NOMO-1 (cell line): Measurements from ENCODE around the gene HRH2.
A peak's percentile ranks its signal among the peaks of the same experiment; 100 is the strongest.
"Not testable (repeated sequence)": the region's sequence is repeated elsewhere in the genome, so short reads cannot be mapped to it uniquely, and the experiment has no call there.

Experiments
- DNase-seq, 2 experiments: peaks; one replicate each; lab custom pipeline; 2025; ENCODE audit not compliant: unreplicated experiment in 2 of 2; lab: John Stamatoyannopoulos, UW

Gene HRH2

DNA sequence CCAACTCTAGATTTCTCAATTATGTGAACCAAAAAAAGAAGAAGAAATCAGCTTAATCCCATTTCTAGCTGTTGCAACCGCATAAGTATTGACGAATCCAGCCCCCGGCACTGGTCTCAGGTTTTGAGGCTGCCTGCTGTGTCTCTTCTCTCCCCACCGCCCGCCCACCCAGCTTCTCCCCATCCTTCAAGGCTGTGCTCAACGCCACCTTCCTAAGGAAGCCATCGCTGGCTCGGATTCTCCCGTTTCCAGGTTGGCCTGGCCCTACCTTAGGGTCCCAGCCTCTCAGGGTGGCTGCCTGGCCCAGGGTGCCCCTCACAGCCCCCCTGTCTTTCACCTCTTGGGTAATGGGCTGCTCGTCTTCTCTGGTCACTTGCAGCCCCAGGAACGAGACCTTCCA is 77.8 kb downstream of the HRH2 start:
- DNase-seq = no peak

DNA sequence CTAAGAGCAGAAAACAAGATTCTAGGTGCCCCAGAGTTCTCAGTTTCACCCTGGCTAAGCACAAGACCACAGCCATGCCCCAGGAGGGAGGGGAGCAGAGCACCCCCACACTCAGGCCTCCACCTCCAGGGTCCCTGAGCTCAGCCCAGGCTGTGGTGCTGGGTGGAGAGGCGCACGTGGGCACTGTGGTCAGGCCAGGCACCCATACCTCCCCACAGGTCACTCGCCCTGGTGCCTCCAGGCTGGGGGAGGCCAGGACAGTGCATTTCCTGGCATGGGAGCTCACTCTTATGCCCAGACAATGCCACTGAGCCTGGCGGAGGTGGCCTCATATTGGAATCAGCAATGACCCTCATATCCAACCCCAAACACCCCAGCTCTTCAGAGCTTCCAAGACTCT is 78.8 kb downstream of the HRH2 start:
- DNase-seq = no peak

DNA sequence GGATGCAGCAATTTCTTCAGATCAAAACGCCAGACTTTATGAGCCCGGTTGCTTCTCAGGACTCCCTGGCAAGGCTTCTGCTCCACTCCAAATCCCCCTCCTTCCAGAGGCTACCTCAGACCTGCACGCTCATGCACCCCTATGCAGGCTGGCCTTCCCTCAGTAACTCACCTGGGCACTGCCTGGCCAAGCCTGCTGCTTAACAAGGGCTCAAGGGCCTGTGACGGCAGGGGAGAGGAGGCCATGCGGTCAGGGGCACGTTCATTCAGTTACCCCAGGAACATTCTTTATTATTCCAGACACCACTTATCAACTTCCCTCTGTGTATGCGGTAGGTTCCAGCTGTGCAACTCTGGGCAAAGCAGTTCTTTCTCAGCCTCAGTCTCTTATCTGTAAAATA is 79.6 kb downstream of the HRH2 start:
- DNase-seq = no peak

DNA sequence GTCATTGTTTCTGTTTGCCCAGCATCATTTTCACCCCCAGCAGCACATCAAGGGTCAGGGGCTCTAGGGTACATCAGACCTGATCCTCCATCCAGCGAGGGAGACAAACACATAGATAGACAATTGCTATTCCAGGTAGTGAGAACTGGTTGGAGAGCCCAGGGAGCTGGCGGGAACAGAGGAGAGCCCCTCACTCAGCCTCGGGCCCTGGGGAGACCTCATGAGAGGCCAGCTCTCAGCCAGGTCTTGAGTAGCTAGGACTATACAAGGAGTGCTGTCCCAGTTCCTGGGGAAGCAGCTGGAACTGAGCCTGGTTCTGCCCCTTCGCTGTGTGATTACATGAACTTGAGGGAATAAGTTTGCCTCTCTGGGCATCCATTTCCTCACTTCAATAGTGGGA is 80.3 kb downstream of the HRH2 start:
- no peak for DNase-seq

DNA sequence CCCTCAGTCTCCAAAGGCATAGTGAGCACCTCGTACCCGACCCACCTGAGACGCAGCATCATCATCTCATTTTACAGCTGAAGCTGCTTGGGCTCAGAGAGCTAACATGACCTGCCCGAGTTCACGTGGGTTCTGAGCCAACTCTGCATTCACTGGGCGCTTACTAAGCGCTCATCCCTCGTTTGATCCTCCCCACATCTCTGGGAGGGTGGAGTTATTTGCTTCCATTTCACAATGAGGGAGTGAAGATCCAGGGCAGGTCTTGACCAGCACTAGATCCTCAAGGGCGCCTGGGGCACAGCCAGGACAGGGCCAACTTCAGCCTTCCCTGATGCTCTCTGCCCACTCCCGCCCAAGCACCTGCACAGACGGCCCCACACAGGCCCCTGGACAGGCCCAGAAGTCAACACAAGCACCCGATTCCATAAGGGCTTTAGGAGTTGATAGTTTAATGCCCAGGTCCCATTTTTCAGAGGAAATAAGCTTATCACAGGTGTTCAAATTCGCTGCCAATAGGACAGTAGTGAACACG is 80.8 kb downstream of the HRH2 start:
- no peak for DNase-seq

DNA sequence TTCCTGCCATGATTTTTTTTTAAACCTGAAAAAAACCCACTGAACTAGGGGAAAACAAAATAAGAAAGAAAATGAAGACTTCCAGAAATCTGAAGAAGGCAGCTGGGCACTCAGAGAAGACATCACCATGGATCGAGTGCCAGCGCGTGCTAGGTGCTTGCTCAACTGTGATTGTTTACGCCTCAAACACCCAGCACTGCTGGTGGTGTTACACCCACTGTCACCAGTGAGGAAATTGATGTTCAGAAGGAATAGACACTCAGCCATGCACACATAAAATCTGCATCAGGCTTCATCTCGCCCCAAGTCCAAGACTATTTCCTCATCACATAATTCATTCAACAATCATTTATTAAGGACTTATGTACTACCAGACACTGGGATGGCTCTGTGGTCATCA is 82.1 kb downstream of the HRH2 start:
- DNase-seq = no peak

DNA sequence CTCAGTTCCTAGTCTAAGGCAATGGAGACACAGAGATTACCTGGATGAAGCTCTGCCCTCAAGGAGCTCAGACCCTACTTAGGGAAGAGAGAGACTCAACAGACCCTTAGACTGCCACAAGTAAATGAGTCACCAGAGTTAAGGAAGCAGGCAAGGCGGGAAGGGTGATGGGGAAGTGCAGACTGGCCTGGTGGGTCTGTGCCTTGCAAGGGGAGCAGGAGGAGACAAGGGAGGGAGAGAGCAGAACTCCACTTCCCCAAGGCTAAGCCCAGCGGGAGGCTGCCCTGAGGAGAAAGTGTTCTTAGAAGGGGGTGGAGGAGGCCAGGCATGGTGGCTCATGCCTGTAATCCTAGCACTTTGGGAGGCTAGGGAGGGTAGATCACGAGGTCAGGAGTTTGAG is 83.7 kb downstream of the HRH2 start:
- DNase-seq = peak in 1 of 2 experiments; percentile 6

DNA sequence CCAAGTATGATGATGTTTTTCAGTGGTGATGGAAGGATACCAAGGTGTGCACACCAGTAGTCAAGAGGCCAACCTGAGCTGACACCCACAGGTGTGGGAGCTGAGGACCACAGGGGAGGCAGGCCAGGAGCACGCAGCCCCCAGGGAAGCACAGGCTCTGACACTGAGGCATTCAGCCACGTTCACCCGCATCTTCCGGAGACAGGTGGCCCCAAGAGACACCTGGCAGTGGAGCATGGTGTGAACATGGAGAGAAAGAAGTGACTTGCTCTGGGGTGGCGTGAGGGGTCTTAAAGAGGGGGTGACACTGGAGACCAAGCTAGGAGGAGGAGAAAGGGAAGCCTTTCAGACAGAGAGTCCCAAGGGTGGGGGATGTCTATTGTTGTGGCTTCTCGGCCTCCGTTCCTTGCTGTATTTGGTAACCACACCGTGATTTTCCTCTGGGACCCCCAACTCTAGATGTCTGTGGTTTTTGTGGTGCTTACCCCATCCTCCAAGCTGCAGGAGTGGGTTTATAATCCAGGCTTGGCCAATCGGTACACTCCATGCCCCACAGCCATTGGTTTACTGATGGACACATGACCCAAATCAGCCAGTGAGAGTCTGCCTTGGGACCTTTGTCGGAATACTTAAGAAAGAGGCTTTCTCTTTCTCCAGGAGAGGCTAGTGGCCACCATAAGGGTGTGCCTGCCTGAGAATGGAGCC is 84.6 kb downstream of the HRH2 start:
- no peak for DNase-seq

DNA sequence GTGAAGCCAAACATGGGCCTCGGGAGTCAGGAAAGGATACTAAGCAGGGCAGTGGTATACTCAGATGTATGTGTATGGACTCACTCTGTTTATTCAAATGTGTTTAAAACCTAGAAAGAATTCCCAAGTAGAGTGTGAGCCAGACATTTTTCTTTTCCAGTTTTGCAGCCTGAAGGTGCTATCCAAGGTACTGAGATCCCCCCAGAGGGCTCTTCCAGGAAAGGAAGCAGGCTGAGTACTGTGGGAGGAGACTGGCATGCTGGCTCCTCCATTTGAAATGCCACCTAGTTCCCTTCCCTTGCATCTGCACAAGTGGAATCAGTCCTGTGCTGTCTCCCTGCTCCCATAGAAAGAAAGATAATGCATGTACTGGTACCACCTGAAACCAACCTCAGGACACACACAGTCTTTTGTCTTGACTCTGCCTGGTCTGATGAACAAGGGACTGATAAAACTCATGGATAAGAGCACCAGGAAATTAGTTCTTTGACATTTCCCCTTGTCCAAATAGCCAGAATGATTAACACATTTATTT is 85.9 kb downstream of the HRH2 start:
- DNase-seq = no peak

DNA sequence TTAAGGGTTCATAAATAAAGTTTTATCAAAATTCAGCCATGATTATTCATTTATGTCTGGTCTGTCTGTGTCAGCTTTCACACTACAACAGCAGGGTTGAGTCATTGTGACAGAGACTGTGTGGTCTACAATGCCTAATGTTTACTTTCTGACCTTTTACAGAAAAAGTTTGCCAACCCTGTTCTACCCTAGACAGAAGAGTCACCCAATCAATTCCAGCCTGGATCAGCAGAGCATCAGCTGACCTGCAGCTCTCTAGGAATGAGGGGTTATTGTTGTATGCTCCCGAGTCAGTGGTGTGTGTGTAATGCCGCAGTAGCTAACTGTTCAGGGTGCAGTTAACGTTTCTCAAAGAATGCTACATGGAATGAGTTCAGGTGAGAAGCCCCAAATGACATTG is 87.3 kb downstream of the HRH2 start:
- DNase-seq = no peak

DNA sequence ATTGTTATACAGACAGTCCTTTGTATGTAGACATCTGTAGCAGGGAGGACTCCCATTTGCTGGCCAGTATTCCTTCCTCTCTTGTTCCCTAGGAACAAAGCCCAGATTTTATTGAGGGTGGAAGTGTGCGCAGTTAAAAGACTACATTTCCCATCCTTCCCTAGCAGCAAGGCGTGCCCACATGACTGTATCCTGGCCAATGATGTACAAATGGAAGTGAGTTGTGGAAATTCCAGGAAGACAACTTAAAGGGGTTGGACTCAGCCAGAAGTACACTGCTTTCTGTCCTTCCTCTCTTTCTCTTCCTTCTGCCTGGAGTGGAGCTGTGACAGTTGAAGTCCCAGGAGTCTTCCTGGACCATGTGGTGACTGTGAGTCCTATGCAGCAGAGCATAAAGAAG is 89.0 kb downstream of the HRH2 start:
- no peak for DNase-seq

DNA sequence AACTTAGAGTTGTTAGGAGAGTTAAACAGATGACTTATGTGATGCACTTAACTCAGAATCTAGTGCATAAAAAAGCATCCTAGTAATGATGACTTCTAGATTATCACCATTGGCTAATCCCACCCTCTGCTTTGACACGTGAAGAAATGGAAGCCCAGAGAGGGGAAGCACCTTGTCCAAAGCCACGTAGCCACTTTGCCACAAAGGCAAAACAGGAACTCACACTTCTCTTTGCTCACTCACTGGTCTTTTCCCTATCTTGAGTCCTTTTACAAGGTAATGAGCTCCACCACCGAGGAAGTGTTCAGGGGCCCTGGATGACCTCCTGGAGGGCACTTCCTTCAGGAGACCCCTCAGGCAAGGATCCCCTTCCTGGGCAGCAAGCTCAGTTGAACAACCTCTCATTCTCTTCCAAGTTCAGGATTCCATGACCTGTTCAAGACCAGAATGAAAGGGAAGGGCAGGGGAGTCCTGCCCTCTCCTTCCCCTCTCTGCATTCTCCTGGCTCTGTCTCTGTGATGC is 89.7 kb downstream of the HRH2 start:
- DNase-seq = peak in 1 of 2 experiments; percentile 10

DNA sequence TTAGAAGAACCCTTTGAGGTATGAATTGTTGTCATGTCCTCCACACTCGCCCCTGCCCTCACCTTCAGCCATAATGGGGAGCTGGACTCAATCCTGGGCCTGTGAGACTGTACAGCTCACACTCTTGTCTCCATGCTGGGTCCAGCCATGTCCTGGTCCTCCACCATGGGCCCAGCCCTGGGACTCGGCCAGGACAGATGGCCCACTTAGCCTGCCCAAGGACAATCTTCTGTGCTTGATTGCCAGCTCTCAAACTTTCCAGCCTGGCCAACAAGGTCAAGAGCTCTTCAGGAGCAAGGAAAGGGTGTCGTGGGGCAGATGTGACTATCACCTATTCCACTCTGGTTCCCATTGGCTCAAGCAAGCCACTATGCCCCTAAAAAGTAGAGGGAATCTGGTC is 90.8 kb downstream of the HRH2 start:
- DNase-seq = no peak

DNA sequence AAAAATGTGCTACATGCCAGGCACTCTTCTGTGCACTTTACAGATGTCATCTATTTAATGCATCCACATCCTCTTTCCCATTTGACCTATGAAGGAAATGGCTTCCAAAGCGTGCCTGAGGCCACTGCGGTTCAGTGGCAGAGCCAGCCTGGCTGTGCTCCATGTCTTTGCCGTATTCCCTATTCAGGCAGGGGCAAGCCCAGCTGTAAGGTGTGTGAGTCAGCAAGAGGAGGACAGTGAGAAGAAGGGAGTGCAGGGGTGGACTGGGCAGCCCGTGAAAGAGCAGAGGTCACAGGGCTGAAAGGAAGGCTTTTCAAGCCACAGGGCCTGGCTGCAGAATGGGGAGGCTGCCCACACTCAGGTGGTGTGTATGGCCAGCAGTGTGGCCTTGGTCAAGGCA is 91.7 kb downstream of the HRH2 start:
- DNase-seq = no peak

DNA sequence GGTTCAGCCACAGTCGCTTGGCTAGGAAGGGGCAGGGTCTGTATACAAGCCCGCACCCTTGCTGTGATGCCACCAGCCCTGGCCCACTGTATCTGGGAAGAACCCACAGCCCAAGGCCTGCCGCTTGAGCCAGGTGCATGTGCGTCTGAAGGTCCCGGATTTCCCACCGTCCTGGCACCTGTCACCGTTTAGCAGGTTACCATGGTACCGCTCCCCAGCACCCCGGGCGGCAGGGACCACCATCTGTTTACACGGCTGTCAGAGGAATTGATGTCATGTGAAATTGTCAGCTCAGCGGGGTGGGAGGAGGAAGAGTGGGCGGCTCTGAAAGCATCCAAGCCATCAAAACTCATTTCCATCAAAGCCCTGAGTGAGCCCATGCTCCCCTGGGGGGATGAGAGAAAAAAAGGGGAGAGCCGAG is 92.7 kb downstream of the HRH2 start:
- DNase-seq = no peak

DNA sequence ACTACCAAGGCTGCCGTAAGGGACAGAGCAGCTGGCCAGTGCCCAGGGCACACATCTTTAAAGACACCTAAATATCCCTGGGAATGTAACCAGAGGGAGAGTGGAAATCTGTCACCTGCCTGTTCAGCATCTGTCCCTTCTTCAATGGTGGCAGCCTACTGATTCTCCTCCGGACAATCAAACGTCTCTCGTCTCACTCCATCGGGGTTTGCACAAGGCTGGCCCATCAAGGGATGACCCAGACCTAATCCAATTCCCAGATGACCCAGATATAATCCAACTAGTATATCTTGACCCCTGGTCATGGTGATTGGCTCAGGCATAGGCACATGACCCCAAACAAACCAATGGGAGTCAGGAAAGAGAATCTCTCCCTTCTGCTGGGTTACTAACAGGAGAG is 93.5 kb downstream of the HRH2 start:
- no peak for DNase-seq

DNA sequence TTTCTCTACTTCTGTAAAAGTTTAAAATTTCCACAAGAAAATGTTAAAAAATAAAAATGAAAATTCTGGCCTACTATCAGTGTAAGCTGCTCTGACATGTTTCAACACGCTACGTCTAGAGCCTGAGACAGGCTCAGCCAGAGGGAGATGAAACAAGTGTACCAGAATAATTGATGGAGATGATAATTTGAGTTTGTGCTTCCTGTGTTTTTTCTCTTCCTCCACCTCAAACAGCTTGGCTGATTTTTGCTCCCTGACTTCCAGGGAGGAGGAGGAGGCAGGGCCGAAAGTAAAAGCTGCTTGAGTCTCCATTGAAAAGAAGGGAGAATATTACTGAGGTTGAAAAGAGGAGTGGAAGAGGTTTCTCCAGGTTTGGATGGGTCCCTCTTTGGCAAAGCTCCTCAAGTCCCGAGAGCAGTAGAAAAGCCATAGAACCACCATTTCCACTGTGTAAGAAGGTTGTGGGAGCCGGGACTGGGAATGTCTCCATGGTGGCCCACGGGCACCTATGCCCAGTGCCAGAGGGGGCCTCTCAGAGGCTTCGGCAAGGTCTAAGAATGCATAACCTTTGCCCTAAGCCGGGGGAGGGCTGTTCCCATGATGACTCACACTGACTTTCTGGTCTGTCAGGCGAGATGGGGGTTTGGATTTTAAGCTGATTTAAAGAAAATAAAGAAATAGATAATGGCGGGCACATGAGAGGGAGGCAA is 95.1 kb downstream of the HRH2 start:
- DNase-seq = no peak

DNA sequence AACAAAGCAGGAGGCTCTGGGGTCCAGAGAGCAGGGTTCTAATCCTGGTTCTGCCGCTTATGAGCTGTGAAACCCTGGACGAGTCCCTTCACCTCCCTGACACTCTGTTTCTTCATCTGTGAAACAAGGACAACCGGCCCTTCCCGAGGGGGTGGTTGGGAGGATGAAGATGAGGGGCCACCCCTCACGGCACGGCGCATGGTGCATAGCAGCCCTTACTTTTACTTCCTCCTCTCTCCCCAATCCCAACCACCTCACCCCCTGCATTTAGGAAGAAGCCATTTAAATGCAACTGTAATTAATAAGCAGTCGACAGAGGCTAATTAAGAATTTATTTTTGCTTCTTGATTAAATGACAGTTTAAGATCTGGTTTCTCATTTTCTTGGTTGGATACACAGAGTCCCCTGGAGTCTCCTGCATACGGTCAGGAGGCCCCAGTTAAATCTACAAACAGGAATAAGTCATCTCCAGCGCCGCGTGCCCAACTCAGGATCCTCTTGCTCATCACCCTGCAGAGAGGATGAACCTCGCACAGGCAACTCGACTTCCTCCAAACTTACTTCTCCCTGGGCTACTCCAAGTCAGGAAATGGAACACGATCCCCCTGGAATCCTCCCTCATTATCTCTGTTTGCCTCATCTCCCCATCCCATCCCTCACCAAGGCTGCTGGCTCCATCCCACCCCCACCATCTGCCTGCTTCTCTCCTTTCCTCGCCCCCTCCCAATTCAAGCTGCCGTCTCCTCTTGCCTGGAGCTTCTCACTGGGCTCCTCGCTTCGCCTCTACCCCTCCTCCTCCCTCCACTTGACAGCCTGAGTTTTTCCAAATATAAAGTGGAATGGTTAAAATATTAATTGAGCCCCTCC is 95.9 kb downstream of the HRH2 start:
- DNase-seq = no peak

DNA sequence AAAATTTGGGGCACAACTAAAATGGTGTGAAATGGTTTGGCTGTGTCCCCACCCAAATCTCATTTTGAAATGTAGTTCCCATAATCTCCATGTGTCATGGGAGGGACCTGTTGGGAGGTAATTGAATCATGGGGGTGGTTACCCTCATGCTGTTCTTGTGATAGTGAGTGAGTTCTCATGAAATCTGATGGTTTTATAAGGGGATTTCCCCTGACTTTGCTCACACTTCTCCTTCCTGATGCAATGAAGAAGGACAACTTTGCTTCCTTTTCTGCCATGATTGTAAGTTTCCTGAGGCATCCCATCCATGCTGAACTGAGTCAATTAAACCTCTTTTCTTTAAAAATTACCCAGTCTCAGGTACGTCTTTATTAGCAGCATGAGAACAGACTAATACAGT is 102.1 kb downstream of the HRH2 start:
- DNase-seq = not testable (repeated sequence)
